GM18520 (cell line): Measurements from ENCODE around the gene MS4A10.
"Not testable (repeated sequence)": the region's sequence is repeated elsewhere in the genome, so short reads cannot be mapped to it uniquely, and the experiment has no call there.

Experiments used
- ATAC-seq: cut with Tn5 transposase; IDR thresholded peaks from one replicate; pipeline ENCODE4 v1.9.1; 2021; ENCODE audit not compliant: unreplicated experiment

MS4A10 gene

GRCh38 chr11:60823745-60824306 lies 38.7 kb downstream of the MS4A10 start:
- ATAC-seq = not testable (repeated sequence)

GRCh38 chr11:60825118-60825517 lies 40.0 kb downstream of the MS4A10 start:
- ATAC-seq = no peak

- no peak for ATAC-seq
These were observed 40.7 kb downstream of the MS4A10 start for GRCh38 chr11:60825790-60826189.

DNA sequence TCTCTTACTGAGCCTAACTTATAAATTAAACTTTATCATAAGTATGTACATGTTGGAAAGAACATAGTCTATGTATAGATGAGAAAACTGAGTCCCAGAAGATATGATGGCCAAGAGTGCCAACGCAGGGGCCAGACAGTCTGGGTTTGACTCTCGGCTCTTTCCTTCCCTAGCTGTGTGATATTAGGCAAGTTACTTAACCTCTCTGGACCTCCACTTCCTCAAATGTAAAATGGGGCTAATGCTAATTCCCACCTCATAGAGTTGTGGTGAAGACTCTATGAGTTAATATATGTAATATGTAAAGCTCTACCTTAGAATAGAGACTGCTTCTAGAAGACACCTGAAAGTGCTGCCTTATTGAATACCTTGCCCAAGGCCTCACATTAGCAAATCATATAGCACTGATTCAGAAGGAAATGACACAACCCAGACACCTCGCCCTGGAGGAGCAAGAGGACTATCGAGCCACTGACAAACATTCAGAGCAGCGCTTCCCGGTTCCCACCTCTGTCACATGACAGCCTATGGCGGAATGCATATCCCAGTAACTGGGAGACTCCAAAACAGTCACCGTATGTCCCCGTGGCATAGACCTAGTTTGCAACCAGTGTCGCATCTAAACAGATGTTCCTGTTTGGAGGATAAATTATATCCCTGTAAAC lies 45.5 kb downstream of the MS4A10 start:
- no peak for ATAC-seq

DNA sequence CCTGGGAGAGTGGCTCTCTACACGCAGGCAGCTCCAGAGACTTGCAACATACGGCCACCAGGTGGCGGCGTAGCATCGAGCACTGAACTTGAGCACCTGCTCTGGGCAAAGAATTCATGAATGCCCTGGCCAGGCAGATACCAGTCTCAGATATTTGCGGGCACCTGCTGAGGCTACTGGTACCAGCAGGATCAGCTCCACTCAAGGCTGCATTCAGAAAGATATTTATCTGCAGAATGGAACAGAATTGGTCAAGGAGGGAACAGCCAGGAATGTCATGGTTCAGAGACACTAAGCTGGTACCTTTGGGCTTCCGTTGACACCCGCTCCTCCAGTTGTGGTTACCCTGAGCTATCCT lies 46.0 kb downstream of the MS4A10 start:
- peak; percentile 55 for ATAC-seq

GRCh38 chr11:60831501-60832079 lies 46.5 kb downstream of the MS4A10 start:
- ATAC-seq = no peak

- ATAC-seq = no peak
These were observed 49.8 kb downstream of the MS4A10 start for GRCh38 chr11:60834742-60835533.

GRCh38 chr11:60835534-60835846 lies 50.4 kb downstream of the MS4A10 start:
- no peak for ATAC-seq

- ATAC-seq = no peak
These were observed 51.9 kb downstream of the MS4A10 start for GRCh38 chr11:60836866-60837515.

DNA sequence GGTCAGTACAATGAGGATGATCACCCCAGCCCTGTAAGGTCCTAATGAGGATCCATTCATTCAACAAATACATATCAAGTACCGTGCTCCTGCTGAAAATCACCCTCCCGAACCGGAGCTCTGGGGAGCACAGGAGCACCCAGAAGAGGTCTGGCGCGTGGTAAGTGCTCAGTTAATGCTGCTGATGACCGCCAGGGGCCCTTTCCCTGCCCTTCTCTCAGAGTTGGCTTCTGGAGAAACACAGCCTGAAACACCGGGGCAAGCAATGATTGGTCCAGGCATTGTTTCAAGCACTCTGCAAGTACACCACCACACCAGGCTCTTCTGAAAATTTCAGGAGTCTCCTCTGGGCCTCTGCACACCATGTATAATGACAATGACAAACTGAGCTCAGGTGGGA lies 53.0 kb downstream of the MS4A10 start:
- ATAC-seq = no peak

DNA sequence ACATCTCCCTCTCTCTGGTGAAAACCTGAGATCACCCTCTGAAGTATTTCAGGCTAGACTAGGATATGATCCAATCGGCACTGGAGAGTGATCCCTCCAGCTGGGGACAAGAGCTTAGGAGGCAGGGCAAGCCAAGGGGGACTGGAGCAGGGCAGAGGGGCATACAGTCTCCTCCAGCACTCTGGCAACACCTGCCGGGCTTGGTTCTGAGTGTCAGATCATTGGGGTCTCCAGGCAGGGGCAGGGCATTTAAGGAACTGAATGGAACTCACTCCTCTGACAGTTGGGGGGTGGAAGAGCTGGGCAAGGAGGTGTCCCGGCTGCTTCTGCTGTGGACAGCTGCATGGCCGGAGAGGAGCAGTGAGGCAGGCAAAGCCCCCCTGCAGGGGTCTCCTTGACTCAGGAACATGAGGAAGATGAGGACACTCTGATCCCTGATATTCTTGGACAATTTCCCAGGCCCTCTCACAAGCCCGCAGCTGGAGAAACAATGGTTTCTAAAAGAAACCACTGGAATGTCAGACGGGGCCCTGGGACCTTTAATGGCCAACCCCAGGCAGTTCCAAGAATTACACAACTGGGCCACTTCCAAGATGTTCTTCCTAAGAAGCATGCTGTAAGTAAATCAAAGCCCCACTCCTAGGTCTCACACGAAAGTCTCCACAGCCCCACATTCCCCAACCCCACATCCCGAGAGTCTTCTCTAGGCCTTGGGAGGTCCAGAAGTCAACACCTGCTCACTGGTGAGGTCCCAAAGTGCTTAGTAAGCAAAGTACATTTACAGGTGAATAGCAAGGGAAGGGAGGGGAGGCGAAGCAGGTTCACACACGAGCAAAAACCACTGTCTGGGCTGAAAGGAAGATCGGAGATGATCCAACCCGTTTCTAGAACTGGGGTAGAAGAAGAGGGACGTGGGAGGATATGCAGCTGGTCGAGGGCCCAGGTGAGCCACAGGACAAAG lies 55.6 kb downstream of the MS4A10 start:
- ATAC-seq = no peak

GRCh38 chr11:60841797-60842667 lies 56.9 kb downstream of the MS4A10 start, which contains the start of gene CCDC86:
Gene CCDC86, plus strand, starts transcription at chr11:60842113. Its CDS starts 12 bp downstream, at chr11:60842125.
- ATAC-seq = peak; percentile 67

DNA sequence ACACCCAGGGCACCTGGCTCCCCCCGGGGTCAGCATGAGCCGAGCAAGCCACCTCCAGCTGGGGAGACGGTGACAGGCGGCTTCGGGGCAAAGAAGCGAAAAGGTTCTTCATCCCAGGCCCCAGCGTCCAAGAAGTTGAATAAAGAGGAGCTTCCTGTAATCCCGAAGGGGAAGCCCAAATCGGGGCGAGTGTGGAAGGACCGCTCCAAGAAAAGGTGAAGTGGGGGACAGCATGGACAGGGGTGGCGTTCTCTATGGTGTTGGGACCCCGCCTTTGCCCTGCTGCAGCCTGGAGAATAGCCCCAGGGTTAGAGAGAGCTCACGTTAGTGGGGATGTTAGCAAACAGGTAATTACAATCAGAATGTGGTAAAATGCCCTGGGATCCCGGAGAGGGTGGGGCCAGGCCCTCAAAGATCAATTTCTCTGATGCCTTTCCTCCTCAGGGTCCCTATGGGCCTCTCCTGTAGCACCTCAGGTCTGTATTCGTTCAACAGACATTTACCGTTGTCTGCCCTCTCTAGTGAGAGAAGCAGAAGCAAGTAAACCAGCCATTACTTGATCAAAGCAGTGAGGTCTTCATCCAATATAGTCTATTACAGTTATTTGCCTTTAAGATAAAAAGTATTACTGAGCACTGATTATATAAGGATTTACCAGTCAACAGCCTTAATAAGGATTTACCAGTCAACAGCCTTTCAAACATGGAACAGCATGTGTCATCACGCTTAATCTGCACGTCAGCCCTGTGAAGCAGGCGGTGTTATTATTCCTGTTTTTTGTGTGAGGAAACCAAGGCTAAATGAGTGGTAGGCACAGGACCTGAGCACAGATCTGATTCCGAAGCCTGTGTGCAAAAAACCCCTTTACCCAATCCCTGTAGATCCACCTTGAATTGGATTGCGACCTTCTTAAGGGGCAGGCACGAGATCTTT lies 57.8 kb downstream of the MS4A10 start:
- ATAC-seq = no peak

DNA sequence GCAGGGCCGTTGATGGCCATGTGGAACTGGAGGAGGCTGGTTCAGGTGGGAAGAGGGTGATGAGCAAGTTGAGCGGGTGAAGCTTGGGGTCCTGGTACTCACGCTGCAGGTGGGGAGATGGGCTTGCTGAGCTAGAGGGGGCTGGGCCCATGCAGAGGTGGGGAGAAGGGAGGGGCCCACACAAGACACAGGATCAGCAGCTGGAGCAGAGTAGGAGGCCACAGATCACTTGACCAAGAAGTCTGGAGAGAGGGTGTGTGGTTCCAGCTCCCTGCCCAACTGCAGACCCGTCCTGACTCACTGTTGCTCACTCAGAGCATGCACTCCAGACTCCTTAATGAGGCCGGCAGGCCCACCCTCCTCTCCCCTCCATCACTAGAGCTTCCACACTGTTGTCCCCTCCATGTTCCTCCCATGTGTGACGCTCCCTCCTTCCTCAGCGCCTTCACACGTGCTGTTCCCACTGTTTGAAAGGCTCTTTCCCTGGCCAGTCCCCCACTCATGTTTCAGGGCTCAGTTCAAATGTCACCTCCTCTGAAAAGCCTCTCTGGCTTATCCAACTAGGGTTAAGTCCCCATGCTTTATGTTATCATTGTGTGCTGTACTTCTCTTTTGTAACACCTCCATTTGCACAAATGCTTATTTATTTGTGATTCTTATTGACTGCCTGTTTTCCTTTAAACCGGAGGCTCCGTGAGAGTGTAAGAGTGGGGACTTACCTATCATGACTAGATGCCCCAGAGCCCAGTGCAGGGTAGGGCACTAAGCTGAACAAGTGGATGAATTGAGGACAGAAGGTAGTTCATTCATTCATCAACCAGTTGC lies 59.1 kb downstream of the MS4A10 start:
- no peak for ATAC-seq

DNA sequence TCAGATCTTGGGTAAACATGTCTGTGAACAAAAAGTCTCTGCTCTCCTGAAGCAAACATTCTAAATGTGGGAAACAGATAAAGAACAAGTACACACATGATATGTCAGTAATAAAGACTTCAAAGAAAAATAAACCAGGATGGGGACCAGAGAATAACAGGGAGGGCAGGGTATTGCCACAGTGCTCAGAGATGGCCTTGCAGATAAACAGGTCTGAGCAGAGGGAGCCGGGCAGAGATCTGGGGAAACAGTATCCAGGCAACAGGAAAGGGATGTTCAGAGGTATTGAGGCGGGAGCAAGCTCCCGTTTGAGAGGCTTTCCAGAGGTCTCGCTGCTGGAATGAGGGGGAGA lies 59.7 kb downstream of the MS4A10 start:
- no peak for ATAC-seq

DNA sequence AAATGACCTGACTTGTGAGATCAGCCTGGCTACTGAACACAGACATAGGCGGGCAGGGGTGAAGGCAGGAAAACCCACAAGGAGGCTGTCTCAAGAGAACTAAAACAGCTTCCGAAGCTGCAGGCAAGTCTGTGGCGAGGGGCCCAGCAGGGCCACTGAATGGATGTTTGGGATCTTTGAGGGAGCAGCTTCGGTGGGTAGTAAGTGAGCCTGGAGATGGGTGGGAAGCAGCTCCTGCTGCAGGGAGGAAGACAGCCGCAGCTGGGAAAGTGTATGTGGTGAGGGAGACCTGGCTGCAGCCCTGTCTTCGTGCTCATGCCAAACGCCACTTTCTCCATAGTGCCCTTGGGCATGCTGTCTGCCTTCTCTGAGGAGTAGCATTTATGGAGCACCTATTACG lies 60.2 kb downstream of the MS4A10 start:
- no peak for ATAC-seq

DNA sequence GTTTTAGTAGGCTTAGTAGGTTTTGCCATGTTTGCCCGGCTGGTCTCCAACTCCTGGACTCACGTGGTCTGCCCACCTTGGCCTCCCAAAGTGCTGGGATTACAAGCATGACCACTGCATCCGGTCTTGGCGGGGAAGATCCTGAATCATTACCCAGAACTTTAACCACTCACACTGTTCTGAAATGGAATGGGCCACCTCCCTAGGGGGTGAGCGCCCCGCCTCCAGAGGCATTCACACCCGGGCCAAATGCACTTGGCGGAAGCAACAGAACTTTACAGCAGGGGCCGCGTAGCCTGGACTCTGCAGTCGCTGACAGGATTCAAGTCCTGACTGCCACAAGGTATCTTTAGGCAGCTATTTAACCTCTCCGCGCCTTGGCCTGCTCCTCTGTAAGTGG lies 62.1 kb downstream of the MS4A10 start:
- ATAC-seq = no peak

DNA sequence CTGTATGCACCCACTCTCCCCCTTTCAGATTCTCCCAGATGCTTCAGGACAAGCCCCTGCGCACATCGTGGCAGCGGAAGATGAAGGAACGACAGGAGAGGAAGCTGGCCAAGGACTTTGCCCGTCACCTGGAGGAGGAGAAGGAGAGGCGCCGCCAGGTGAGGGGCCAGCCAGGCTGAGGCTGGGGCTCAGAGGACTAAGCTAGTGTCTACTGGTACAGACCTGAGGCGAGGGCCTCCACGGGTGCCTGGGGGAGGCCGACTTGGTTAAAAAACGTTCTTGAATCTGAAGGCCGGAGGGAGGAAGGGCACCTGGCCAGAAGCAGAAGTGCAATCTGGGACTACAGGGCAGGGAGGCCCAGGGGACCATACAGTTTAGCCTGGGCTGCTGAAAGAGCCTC lies 62.8 kb downstream of the MS4A10 start:
- no peak for ATAC-seq
